AML-193 (cell line): Measurements from ENCODE around the gene UBAC1.
A peak's percentile ranks its signal among the peaks of the same experiment; 100 is the strongest.

Experiments
- DNase-seq, 2 experiments: peaks; one replicate each; lab custom pipeline; 2025; lab: John Stamatoyannopoulos, UW

The UBAC1 gene

GRCh38 chr9:135941288-135941995 lies 19.7 kb downstream of the UBAC1 start:
- DNase-seq, result no peak

- DNase-seq, result no peak
These were observed 21.6 kb downstream of the UBAC1 start for GRCh38 chr9:135939351-135940265.

GRCh38 chr9:135937521-135938489 lies 23.4 kb downstream of the UBAC1 start:
- DNase-seq, result no peak

- DNase-seq, result no peak
These were observed 28.1 kb downstream of the UBAC1 start for GRCh38 chr9:135933114-135933513.

- DNase-seq, result no peak
These were observed 28.5 kb downstream of the UBAC1 start for GRCh38 chr9:135932656-135933055.

GRCh38 chr9:135931349-135931820 lies 29.8 kb downstream of the UBAC1 start:
- no peak for DNase-seq

GRCh38 chr9:135930446-135931345 lies 30.5 kb downstream of the UBAC1 start:
- no peak for DNase-seq

- DNase-seq, result no peak
These were observed 31.3 kb downstream of the UBAC1 start for GRCh38 chr9:135929656-135930445.

- no peak for DNase-seq
These were observed 32.2 kb downstream of the UBAC1 start for GRCh38 chr9:135928731-135929655.

- no peak for DNase-seq
These were observed 33.0 kb downstream of the UBAC1 start for GRCh38 chr9:135928074-135928730.

- no peak for DNase-seq
These were observed 33.8 kb downstream of the UBAC1 start for GRCh38 chr9:135927195-135928013.

GRCh38 chr9:135926402-135927194 lies 34.6 kb downstream of the UBAC1 start:
- DNase-seq, result peak; percentile 81 to 92

GRCh38 chr9:135925496-135926133 lies 35.6 kb downstream of the UBAC1 start:
- no peak for DNase-seq

- DNase-seq, result no peak
These were observed 36.4 kb downstream of the UBAC1 start for GRCh38 chr9:135924628-135925338.

GRCh38 chr9:135923508-135923907 lies 37.7 kb downstream of the UBAC1 start:
- no peak for DNase-seq
